Measurements from ENCODE around the gene USH2A.

USH2A gene

DNA sequence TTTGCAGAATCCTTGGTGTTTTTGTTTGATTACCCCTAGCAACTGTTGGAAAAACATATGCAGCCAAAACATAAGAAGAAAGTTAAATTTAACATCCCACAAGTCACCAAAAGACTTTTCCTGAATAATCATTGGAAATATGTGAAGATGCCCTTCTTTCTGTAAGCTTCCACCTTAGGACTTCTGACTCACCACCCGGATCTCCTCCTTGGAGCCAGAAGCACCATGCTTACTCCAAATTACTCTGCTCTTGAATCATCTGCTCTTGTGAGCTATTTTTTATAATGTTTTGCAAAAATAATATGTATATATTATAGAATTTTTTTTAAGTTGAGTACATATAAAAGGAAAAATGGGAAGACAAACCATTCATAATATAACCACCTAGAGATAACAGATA lies 464.4 kb downstream of the USH2A start:
- DNase-seq (ENCODE audit: low read depth in 2 of 2): peak in 1 of 2 experiments; percentile 10

- peak in 1 of 2 experiments; percentile 5 for DNase-seq (ENCODE audit: low read depth in 2 of 2)
Measured at GRCh38 chr1:215957663-215958062, 465.6 kb downstream of the USH2A start.

GRCh38 chr1:215932558-215932957 lies 490.7 kb downstream of the USH2A start:
- DNase-seq (ENCODE audit: low read depth in 2 of 2): no peak

DNA sequence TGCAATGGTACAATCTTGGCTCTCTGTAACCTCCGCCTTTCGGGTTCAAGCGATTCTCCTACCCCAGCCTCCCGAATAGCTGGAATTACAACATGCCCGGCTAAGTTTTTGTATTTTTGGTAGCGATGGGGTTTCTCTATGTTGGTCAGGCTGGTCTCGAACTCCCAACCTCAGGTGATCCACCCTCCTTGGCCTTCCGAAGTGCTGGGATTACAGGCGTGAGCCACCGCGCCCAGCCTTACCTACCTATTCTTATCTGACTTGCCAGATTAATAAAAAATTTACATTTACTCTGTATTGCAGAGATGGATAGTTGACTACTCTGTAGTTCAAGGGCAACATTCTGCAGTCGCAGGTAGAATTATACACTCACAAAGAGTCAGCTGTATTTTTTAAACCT lies 496.6 kb downstream of the USH2A start:
- no peak for DNase-seq (ENCODE audit: low read depth in 2 of 2)

- no peak for DNase-seq (ENCODE audit: low read depth in 2 of 2)
Measured at GRCh38 chr1:215923129-215923824, 500.0 kb downstream of the USH2A start.

- no peak for DNase-seq (ENCODE audit: low read depth in 2 of 2)
Measured at GRCh38 chr1:215911406-215911968, 511.8 kb downstream of the USH2A start.

- peak; percentile 96 to 97 for DNase-seq (ENCODE audit: low read depth in 2 of 2)
Measured at GRCh38 chr1:215905493-215906115, 517.6 kb downstream of the USH2A start.

GRCh38 chr1:215900684-215901083 lies 522.6 kb downstream of the USH2A start:
- no peak for DNase-seq (ENCODE audit: low read depth in 2 of 2)

DNA sequence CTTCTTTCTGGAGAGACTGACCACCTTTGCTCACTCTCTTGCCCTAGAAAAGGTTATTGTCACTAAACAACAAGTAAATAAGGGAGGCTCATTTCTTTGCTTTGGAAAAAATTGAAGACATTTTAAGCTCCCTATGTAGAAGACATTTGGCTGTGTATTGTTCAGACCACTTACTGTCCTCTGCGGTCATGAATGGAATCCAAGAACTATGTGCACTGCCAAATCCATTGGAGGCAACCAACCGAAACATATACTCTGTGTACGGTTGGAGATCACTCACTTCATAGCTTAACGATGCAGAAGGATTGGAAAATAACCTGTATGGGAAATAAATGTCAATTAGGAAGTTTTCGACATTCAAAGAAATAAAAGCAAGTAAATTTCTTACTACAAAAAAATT lies 523.3 kb downstream of the USH2A start:
- DNase-seq (ENCODE audit: low read depth in 2 of 2): no peak

- no peak for DNase-seq (ENCODE audit: low read depth in 2 of 2)
Measured at GRCh38 chr1:215895893-215896292, 527.4 kb downstream of the USH2A start.

- DNase-seq (ENCODE audit: low read depth in 2 of 2): no peak
Measured at GRCh38 chr1:215895276-215895675, 528.0 kb downstream of the USH2A start.

DNA sequence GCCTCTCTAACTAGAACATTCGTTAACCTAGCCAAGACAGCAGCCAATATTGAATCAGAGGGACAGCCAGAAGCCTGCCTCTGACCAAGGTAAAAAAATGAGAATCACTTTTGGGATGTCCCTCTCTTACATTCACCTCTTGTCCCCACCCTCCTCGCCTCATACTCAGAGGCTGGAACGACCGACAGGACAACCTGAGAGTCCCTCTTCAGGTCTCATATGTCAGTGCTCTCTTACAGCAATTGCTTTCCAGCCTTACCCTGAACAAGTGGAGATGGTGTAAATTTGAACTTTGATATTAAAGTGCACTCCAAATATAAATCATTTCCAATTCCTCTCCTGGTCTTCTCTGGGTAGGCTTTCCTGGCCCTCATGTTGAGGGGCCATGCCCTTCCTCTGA lies 528.6 kb downstream of the USH2A start:
- no peak for DNase-seq (ENCODE audit: low read depth in 2 of 2)

DNA sequence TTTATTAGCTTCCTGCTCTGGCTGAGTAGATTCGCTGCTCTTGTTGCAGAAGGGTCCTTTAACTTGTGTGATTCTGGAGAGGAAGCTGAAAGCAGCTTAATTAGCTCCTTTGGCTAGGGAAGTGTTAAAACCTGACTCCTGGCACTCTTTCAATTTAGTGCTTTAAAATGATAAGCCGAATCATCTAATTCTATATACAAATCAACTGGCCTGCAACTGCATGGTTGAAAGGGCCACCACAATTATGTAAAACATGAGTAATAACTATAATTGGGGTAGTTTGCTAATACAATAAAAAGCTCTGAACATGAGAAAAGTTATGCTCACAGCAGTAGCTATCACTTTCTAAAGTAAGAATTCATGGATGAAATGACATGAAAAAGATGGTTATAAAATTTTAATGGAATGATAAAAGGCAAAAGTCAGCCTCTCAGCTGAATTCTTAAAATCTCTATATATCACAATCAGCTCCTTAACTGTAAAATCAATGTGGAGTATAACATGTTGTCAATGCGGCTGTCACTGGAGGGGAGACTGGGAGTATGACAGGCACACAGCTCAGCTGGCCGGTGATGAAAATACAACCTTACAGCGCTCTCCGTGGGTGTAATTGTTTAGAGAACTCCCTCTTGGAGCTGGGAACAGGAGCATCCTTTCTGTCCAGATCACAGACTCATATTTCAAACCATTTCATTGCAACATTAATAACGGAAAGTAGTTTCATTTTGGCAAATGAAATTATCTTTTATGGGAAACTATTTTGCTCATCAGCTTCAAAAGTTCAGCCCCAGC lies 531.8 kb downstream of the USH2A start:
- no peak for DNase-seq (ENCODE audit: low read depth in 2 of 2)

- no peak for DNase-seq (ENCODE audit: low read depth in 2 of 2)
Measured at GRCh38 chr1:215890438-215890837, 532.8 kb downstream of the USH2A start.

DNA sequence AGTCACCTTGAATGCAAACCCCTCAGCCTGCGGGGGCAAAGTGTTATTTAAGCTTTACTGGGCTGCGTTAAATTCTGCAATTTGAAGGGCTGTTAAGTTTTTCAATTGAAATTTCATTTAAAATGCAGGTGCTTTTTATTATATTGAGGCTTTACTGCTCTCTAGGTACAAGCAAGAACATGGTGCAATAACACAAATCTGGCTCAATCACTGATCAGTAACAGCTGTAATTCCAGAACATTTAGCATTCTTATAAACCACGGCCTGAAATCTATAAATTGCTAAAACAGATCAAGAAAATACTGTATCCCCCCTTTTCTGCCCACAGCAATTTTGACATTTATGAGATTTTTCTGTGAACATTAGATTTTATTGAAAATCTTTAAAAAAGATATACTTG lies 533.4 kb downstream of the USH2A start:
- peak; percentile 42 to 50 for DNase-seq (ENCODE audit: low read depth in 2 of 2)

- no peak for DNase-seq (ENCODE audit: low read depth in 2 of 2)
Measured at GRCh38 chr1:215888159-215888558, 535.1 kb downstream of the USH2A start.

DNA sequence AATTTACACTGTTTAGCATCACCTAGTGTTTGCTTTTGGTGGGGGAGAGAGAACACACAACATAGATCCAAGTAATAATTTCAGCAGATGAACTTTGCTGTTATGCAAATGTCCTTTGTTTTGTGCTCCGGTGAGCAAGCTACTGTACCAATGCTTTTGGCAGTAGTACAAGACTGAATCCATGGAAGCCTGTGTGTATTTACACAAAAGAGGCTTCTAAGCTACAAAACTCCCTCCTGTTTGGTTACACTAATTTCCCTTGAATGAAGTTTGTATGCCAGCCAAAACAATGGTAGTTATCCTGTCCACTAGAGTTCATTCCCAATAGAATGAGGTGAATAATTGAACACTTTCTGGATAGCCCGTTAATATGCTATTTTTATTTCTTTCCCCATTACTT lies 535.6 kb downstream of the USH2A start:
- no peak for DNase-seq (ENCODE audit: low read depth in 2 of 2)

GRCh38 chr1:215883004-215883403 lies 540.2 kb downstream of the USH2A start:
- no peak for DNase-seq (ENCODE audit: low read depth in 2 of 2)

- DNase-seq (ENCODE audit: low read depth in 2 of 2): no peak
Measured at GRCh38 chr1:215878843-215879242, 544.4 kb downstream of the USH2A start.

GRCh38 chr1:215878128-215878527 lies 545.1 kb downstream of the USH2A start:
- peak in 1 of 2 experiments; percentile 13 for DNase-seq (ENCODE audit: low read depth in 2 of 2)

DNA sequence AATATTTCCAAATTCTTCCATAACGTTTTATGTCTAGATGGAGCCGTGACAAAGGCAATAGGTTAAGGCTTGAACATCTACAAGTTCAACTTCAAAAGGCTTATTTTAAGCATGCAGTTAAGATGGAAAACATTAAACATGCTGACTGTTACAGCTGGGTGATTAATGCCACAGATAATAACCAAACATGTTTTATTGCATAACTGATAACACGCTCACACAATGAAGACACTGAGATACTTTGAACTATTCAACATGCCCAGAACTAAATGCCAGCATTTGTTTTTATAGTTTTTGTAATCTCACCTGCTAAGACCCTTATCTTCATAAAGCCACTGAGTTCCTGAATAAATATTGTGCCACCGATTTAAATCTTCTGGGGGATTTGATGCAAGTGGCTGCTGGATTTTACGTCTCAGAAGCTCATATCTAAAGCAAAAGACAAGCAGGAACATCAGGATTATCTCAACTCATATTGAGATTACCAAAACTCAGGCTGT lies 545.7 kb downstream of the USH2A start:
- no peak for DNase-seq (ENCODE audit: low read depth in 2 of 2)

- DNase-seq (ENCODE audit: low read depth in 2 of 2): no peak
Measured at GRCh38 chr1:215875712-215876111, 547.5 kb downstream of the USH2A start.
